Measurements from ENCODE around the gene CHRNA4. TPM values are rescaled to one million over a fixed set of nuclear protein-coding genes. Genes with fewer than 3 reads are reported as not detected.

CHRNA4 gene
- total RNA-seq: not detected

- DNase-seq: no peak
- H3K4me1 Mint-ChIP-seq (ENCODE audit: low read depth): peaks cover 6% of the 10 kb centered on the region
- H3K27me3 Mint-ChIP-seq (ENCODE audit: low read depth): peaks cover 11% of the 10 kb centered on the region
- no peaks in the 10 kb centered on the region for H3K9me3 Mint-ChIP-seq
- no peak within 1 kb of the TSS for H3K4me3 Mint-ChIP-seq
- no peak for ATAC-seq (replicated peaks in 1 of 2)
- H3K27ac Mint-ChIP-seq: no peak within 1 kb of the TSS
- H3K36me3 Mint-ChIP-seq (ENCODE audit: insufficient read depth in 2 of 2): no peaks in the 10 kb centered on the region
Observed at GRCh38 chr20:63360850-63361518, at the start of gene CHRNA4. CHRNA4 (minus strand) TSS chr20:63361349; CDS start chr20:63361165, 184 bp downstream.

DNA sequence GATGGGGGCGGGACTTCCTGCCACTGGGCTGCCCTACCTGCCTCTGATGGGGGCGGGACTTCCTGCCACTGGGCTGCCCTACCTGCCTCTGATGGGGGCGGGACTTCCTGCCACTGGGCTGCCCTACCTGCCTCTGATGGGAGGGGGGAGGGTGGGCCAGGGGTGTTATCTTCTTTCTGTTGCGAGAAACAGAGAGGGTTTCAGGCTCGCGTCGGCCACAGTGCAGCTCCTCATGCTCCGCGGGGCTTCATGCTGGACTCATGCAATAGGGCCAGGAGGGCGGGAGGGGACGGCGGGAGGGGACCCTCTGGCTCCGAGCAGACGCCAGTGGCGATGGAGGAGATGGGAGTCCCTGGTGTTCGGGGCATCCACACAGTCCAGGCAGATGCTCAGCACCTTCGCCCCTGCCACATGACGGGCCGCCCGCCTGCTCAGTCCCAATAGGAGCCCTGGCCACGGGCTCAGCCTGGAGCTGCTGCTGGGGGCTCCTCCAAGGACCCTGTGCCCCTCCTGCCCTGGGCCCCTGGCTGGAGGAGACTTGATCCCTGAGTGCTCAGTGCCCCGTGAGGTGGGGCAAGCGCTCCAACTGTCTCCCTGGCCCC is 48.8 kb upstream of the CHRNA4 start:
- Mint-ChIP-seq H3K4me1 (ENCODE audit: low read depth) (no peaks in the 10 kb centered on the region), H3K4me3 (no peak overlapping the region), H3K27ac (no peak overlapping the region), H3K27me3 (ENCODE audit: low read depth) (no peaks in the 10 kb centered on the region), H3K36me3 (ENCODE audit: insufficient read depth in 2 of 2) (no peaks in the 10 kb centered on the region), H3K9me3 (peaks cover 0 to 3% of the 10 kb centered on the region in 2 donors)
- no peak for DNase-seq
- ATAC-seq (replicated peaks in 1 of 2): no peak

- no peaks in the 10 kb centered on the region for H3K36me3 Mint-ChIP-seq (ENCODE audit: insufficient read depth in 2 of 2)
- H3K9me3 Mint-ChIP-seq: peaks cover 0 to 3% of the 10 kb centered on the region in 2 donors
- no peak overlapping the region for H3K4me3 Mint-ChIP-seq
- H3K27me3 Mint-ChIP-seq (ENCODE audit: low read depth): no peaks in the 10 kb centered on the region
- DNase-seq: no peak
- no peaks in the 10 kb centered on the region for H3K4me1 Mint-ChIP-seq (ENCODE audit: low read depth)
- no peak overlapping the region for H3K27ac Mint-ChIP-seq
- no peak for ATAC-seq (replicated peaks in 1 of 2)
Observed at GRCh38 chr20:63409066-63409833, 48.1 kb upstream of the CHRNA4 start.

DNA sequence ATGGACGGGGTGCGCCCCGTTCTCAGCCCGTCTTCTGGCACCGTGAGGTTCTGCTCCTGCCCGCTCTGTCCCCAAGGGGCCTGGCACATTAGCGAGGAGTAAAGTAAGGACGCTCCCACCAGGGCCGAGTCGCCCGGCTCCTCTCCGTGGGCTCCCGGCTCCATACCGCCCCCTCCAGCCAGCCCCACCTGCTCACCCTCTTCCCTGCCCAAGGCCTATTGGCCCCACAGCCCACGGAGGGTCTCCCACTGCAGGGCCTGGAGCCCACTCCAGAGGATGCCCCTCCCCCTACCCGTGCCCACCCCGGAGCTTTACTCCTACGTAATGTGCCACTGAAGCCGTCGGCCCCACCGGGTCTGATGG is 47.5 kb upstream of the CHRNA4 start:
- DNase-seq: no peak
- Mint-ChIP-seq H3K4me3 (no peak overlapping the region), H3K36me3 (ENCODE audit: insufficient read depth in 2 of 2) (no peaks in the 10 kb centered on the region), H3K9me3 (peaks cover 0 to 3% of the 10 kb centered on the region in 2 donors), H3K27me3 (ENCODE audit: low read depth) (no peaks in the 10 kb centered on the region), H3K27ac (no peak overlapping the region), H3K4me1 (ENCODE audit: low read depth) (no peaks in the 10 kb centered on the region)
- ATAC-seq (replicated peaks in 1 of 2): no peak

GRCh38 chr20:63407928-63408683 is 47.0 kb upstream of the CHRNA4 start:
- DNase-seq: no peak
- H3K9me3 Mint-ChIP-seq: peaks cover 0 to 3% of the 10 kb centered on the region in 2 donors
- no peak for ATAC-seq (replicated peaks in 1 of 2)
- H3K27ac Mint-ChIP-seq: no peak overlapping the region
- H3K36me3 Mint-ChIP-seq (ENCODE audit: insufficient read depth in 2 of 2): no peaks in the 10 kb centered on the region
- H3K4me3 Mint-ChIP-seq: no peak overlapping the region
- H3K4me1 Mint-ChIP-seq (ENCODE audit: low read depth): no peaks in the 10 kb centered on the region
- no peaks in the 10 kb centered on the region for H3K27me3 Mint-ChIP-seq (ENCODE audit: low read depth)

GRCh38 chr20:63406617-63407245 is 45.6 kb upstream of the CHRNA4 start:
- Mint-ChIP-seq H3K4me3 (no peak overlapping the region), H3K27me3 (ENCODE audit: low read depth) (no peaks in the 10 kb centered on the region), H3K27ac (no peak overlapping the region), H3K4me1 (ENCODE audit: low read depth) (no peaks in the 10 kb centered on the region), H3K36me3 (ENCODE audit: insufficient read depth in 2 of 2) (no peaks in the 10 kb centered on the region), H3K9me3 (peaks cover 0 to 3% of the 10 kb centered on the region in 2 donors)
- ATAC-seq (replicated peaks in 1 of 2): no peak
- DNase-seq: no peak

DNA sequence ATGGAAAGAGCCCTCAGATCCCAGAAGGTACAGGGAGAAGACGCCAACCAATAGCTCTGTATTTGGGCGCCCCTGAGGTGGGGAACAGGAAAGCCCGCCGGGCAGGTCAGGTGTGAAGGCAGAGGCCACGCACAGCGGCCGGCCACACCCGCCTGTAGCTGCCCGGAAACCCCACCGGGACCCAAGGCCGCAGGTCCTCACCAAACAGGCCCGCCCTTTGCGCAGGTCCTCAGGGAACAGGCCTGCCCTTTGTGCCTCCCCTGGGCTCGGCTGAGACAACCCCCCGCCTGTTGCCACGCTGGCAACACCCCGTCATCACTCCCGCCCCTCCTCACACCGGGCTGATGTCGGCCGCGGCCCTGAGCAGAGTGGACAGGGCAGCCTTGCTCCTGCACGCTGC is 44.9 kb upstream of the CHRNA4 start:
- ATAC-seq (replicated peaks in 1 of 2): no peak
- Mint-ChIP-seq H3K9me3 (peaks cover 0 to 3% of the 10 kb centered on the region in 2 donors), H3K27ac (no peak overlapping the region), H3K36me3 (ENCODE audit: insufficient read depth in 2 of 2) (no peaks in the 10 kb centered on the region), H3K4me1 (ENCODE audit: low read depth) (no peaks in the 10 kb centered on the region), H3K4me3 (no peak overlapping the region), H3K27me3 (ENCODE audit: low read depth) (no peaks in the 10 kb centered on the region)
- no peak for DNase-seq

GRCh38 chr20:63405102-63405730 is 44.1 kb upstream of the CHRNA4 start:
- Mint-ChIP-seq H3K27me3 (ENCODE audit: low read depth) (no peaks in the 10 kb centered on the region), H3K9me3 (peaks cover 0 to 3% of the 10 kb centered on the region in 2 donors), H3K4me3 (no peak overlapping the region), H3K27ac (no peak overlapping the region), H3K4me1 (ENCODE audit: low read depth) (no peaks in the 10 kb centered on the region), H3K36me3 (ENCODE audit: insufficient read depth in 2 of 2) (no peaks in the 10 kb centered on the region)
- DNase-seq (no peak), ATAC-seq (replicated peaks in 1 of 2) (no peak)

GRCh38 chr20:63404129-63405085 is 43.3 kb upstream of the CHRNA4 start:
- Mint-ChIP-seq H3K4me1 (ENCODE audit: low read depth) (no peaks in the 10 kb centered on the region), H3K27ac (no peak overlapping the region), H3K9me3 (peaks cover 0 to 3% of the 10 kb centered on the region in 2 donors), H3K27me3 (ENCODE audit: low read depth) (no peaks in the 10 kb centered on the region), H3K4me3 (no peak overlapping the region), H3K36me3 (ENCODE audit: insufficient read depth in 2 of 2) (no peaks in the 10 kb centered on the region)
- DNase-seq (no peak), ATAC-seq (replicated peaks in 1 of 2) (no peak)

DNA sequence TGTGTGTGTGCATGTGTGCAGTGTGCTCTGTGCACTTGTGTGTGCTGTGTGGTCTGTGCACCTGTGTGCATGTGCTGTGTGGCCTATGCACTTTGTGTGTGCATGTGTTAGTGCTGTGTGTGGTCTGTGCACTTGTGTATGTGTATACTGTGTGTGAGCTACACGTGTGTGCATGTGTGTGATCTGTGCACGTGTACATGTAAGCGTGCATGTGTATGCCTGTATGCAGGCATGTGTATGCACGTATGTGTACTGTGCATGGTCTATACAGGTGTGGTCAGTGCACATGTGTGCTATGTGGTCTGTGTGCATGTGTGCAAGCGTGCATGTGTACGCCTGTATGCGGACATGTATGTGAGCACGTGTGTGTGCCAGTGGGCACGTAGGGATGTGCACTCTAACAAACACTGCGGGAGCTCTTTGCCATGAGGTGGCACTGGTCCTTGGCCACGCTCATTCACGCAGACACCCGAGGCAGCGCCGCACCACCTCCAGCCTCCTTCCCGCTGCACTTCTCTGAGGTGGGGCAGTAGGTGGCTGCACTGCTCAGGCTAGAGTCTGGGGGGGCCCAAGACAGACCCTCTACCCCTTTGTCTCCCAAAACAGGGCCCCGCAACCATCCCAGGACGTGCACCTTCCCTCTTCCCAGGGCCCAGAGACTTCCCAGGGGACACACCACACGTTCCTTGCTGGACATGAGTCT is 42.4 kb upstream of the CHRNA4 start:
- Mint-ChIP-seq H3K36me3 (ENCODE audit: insufficient read depth in 2 of 2) (no peaks in the 10 kb centered on the region), H3K9me3 (no peaks in the 10 kb centered on the region), H3K4me3 (no peak overlapping the region), H3K27me3 (ENCODE audit: low read depth) (no peaks in the 10 kb centered on the region), H3K27ac (no peak overlapping the region), H3K4me1 (ENCODE audit: low read depth) (no peaks in the 10 kb centered on the region)
- DNase-seq: no peak
- no peak for ATAC-seq (replicated peaks in 1 of 2)

DNA sequence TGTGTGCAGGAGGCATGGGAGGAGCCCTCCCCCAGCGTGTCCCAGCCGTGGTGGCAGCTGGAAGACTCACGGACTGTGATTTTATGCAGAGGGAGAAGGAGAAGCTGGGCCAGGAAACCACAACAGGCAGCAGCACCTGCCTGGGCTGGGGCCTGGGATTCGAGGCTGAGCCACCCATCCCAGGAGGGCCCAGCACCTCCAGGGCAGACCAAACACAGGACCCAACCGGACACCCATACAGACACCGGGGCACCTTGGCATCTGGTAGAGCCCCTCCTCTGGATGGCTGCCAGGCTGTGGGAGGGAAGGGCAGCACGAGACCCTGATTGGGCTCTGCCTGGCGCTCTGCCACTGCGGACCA is 41.7 kb upstream of the CHRNA4 start:
- no peaks in the 10 kb centered on the region for H3K4me1 Mint-ChIP-seq (ENCODE audit: low read depth)
- no peaks in the 10 kb centered on the region for H3K27me3 Mint-ChIP-seq (ENCODE audit: low read depth)
- ATAC-seq (replicated peaks in 1 of 2): no peak
- H3K36me3 Mint-ChIP-seq (ENCODE audit: insufficient read depth in 2 of 2): no peaks in the 10 kb centered on the region
- no peak for DNase-seq
- no peak overlapping the region for H3K4me3 Mint-ChIP-seq
- no peak overlapping the region for H3K27ac Mint-ChIP-seq
- no peaks in the 10 kb centered on the region for H3K9me3 Mint-ChIP-seq

Data from activated T-cell treated with anti-CD3 and anti-CD28 coated beads, Interleukin-2, amount 50 U/mL, for 72 hours (primary cell).